GM19239 (cell line): ENCODE results near the gene KANK4.

Source experiments
- DNase-seq: peaks from one replicate; pipeline ENCODE4 v3.0.0; 2011; ENCODE audit warnings: low spot score; ENCODE audit not compliant: insufficient read length
- FAIRE-seq: peaks from 2 replicates; lab custom pipeline; 2011; peaks lifted over from hg19 to GRCh38; lab: Jason Lieb, UNC

The KANK4 gene

GRCh38 chr1:62218604-62219003 lies 100.6 kb downstream of the KANK4 start:
- FAIRE-seq (no peak), DNase-seq (no peak)

- FAIRE-seq: no peak
- no peak for DNase-seq
These were observed 105.9 kb downstream of the KANK4 start for GRCh38 chr1:62213075-62213914.

GRCh38 chr1:62212411-62212810 lies 106.8 kb downstream of the KANK4 start:
- DNase-seq (no peak), FAIRE-seq (no peak)

GRCh38 chr1:62210960-62211359 lies 108.3 kb downstream of the KANK4 start:
- FAIRE-seq (no peak), DNase-seq (no peak)

- FAIRE-seq (no peak), DNase-seq (no peak)
These were observed 109.2 kb downstream of the KANK4 start for GRCh38 chr1:62209931-62210595.

- no peak for DNase-seq
- FAIRE-seq: no peak
These were observed 110.3 kb downstream of the KANK4 start for GRCh38 chr1:62208970-62209369.

- DNase-seq (no peak), FAIRE-seq (no peak)
These were observed 111.1 kb downstream of the KANK4 start for GRCh38 chr1:62208087-62208486.

GRCh38 chr1:62207187-62207586 lies 112.0 kb downstream of the KANK4 start:
- no peak for DNase-seq
- no peak for FAIRE-seq

GRCh38 chr1:62198781-62199125 lies 120.5 kb downstream of the KANK4 start:
- DNase-seq (no peak), FAIRE-seq (no peak)

GRCh38 chr1:62198069-62198780 lies 121.0 kb downstream of the KANK4 start:
- FAIRE-seq (no peak), DNase-seq (no peak)

- FAIRE-seq: no peak
- no peak for DNase-seq
These were observed 123.0 kb downstream of the KANK4 start for GRCh38 chr1:62196086-62196690.

- no peak for DNase-seq
- no peak for FAIRE-seq
These were observed 124.3 kb downstream of the KANK4 start, which contains the start of gene L1TD1 for GRCh38 chr1:62194651-62195544. TSS of gene L1TD1 (plus strand) at chr1:62194849. CDS start at chr1:62206629, 11,780 bp downstream.

GRCh38 chr1:62188111-62188510 lies 131.1 kb downstream of the KANK4 start:
- DNase-seq: no peak
- no peak for FAIRE-seq

- DNase-seq (no peak), FAIRE-seq (no peak)
These were observed 131.7 kb downstream of the KANK4 start for GRCh38 chr1:62187548-62187947.
